Activated CD4-positive, alpha-beta T cell treated with anti-CD3 and anti-CD28 coated beads, Interleukin-2, amount 50 U/mL, for 1 hour (primary cell): ENCODE measurements around the gene EMCN.
"Not testable (repeated sequence)": the region's sequence is repeated elsewhere in the genome, so short reads cannot be mapped to it uniquely, and the experiment has no call there.

Source experiments
- DNase-seq: peaks from one replicate; pipeline ENCODE4 v3.0.0-alpha.2; 2020

Gene EMCN

GRCh38 chr4:100517864-100518341 is at the start of gene EMCN:
Gene EMCN, minus strand, starts transcription at chr4:100518022. Its CDS starts 108 bp downstream, at chr4:100517914.
- DNase-seq, result no peak

- no peak for DNase-seq
Measured at GRCh38 chr4:100566396-100566795, 48.6 kb upstream of the EMCN start.

GRCh38 chr4:100557306-100557705 is 39.5 kb upstream of the EMCN start:
- DNase-seq, result no peak

GRCh38 chr4:100555611-100556337 is 38.0 kb upstream of the EMCN start:
- no peak for DNase-seq

GRCh38 chr4:100548200-100548560 is 30.4 kb upstream of the EMCN start:
- DNase-seq, result no peak

- DNase-seq, result no peak
Measured at GRCh38 chr4:100547541-100548199, 29.8 kb upstream of the EMCN start.

- DNase-seq, result no peak
Measured at GRCh38 chr4:100545427-100545826, 27.6 kb upstream of the EMCN start.

- DNase-seq, result no peak
Measured at GRCh38 chr4:100540131-100540530, 22.3 kb upstream of the EMCN start.

GRCh38 chr4:100539706-100540105 is 21.9 kb upstream of the EMCN start:
- DNase-seq, result no peak

GRCh38 chr4:100533741-100534140 is 15.9 kb upstream of the EMCN start:
- DNase-seq, result no peak

- not testable (repeated sequence) for DNase-seq
Measured at GRCh38 chr4:100530161-100530560, 12.3 kb upstream of the EMCN start.

- DNase-seq, result no peak
Measured at GRCh38 chr4:100525686-100526085, 7.9 kb upstream of the EMCN start.

- no peak for DNase-seq
Measured at GRCh38 chr4:100519205-100519604, 1.4 kb upstream of the EMCN start.

- no peak for DNase-seq
Measured at GRCh38 chr4:100516225-100516624, 1.6 kb downstream of the EMCN start.

- DNase-seq, result no peak
Measured at GRCh38 chr4:100511896-100512295, 5.9 kb downstream of the EMCN start.

- DNase-seq, result no peak
Measured at GRCh38 chr4:100510551-100510950, 7.3 kb downstream of the EMCN start.

- no peak for DNase-seq
Measured at GRCh38 chr4:100509386-100509785, 8.4 kb downstream of the EMCN start.

- no peak for DNase-seq
Measured at GRCh38 chr4:100508691-100509090, 9.1 kb downstream of the EMCN start.

GRCh38 chr4:100504086-100504874 is 13.5 kb downstream of the EMCN start:
- DNase-seq, result no peak

GRCh38 chr4:100497791-100498190 is 20.0 kb downstream of the EMCN start:
- no peak for DNase-seq

- DNase-seq, result no peak
Measured at GRCh38 chr4:100495074-100495473, 22.7 kb downstream of the EMCN start.

- DNase-seq, result no peak
Measured at GRCh38 chr4:100494166-100494565, 23.7 kb downstream of the EMCN start.

GRCh38 chr4:100493756-100494155 is 24.1 kb downstream of the EMCN start:
- no peak for DNase-seq

- DNase-seq, result no peak
Measured at GRCh38 chr4:100492129-100492528, 25.7 kb downstream of the EMCN start.
